Sigmoid colon (tissue), 3 donors: Measurements from ENCODE around the gene NRP2.

Experiments used
- CTCF ChIP-seq, 4 experiments: fragments of 450-650 bp in 3 of 4; fragments of 200-600 bp in 1 of 4; IDR thresholded peaks; one replicate each; pipeline ENCODE4 v1.5.1; 2016 to 2019; ENCODE audit warnings: antibody characterized with exemption in 4 of 4, mild to moderate bottlenecking in 3 of 4, moderate library complexity in 2 of 4
- POLR2A ChIP-seq, 2 donors: fragments of 450-650 bp; IDR thresholded peaks; one replicate each; pipeline ENCODE4 v1.6.1; 2016; ENCODE audit warnings: antibody characterized with exemption in 2 of 2, mild to moderate bottlenecking in 2 of 2, moderate library complexity in 2 of 2

- TF ChIP-seq POLR2A (IDR thresholded peaks at IDR 0.05) = no peak
- TF ChIP-seq CTCF (IDR thresholded peaks at IDR 0.05) = no peak
These were observed 69.3 kb downstream of the NRP2 start for GRCh38 chr2:205751569-205752031.
